IPS-NIHi11 (cell line): ENCODE data around the gene PFDN4.

Experiments
- DNase-seq: peaks from one replicate; pipeline ENCODE4 v3.0.0; 2012; ENCODE audit warnings: mixed read lengths, low spot score

Gene PFDN4

GRCh38 chr20:54200487-54201267, 7.2 kb upstream of the PFDN4 start:
- no peak for DNase-seq

GRCh38 chr20:54201268-54201846, 6.5 kb upstream of the PFDN4 start:
- DNase-seq = no peak

GRCh38 chr20:54203281-54203680, 4.6 kb upstream of the PFDN4 start:
- no peak for DNase-seq

- DNase-seq = no peak
Observed at GRCh38 chr20:54204063-54204462, 3.8 kb upstream of the PFDN4 start.

- DNase-seq = no peak
Observed at GRCh38 chr20:54204481-54204880, 3.4 kb upstream of the PFDN4 start.

GRCh38 chr20:54205450-54205849, 2.4 kb upstream of the PFDN4 start:
- DNase-seq = no peak

GRCh38 chr20:54207053-54207742, 689 bp upstream of the PFDN4 start:
- DNase-seq = no peak

GRCh38 chr20:54208548-54209176, 775 bp downstream of the PFDN4 start:
- DNase-seq = no peak

- no peak for DNase-seq
Observed at GRCh38 chr20:54209216-54209813, 1.4 kb downstream of the PFDN4 start.

GRCh38 chr20:54212226-54212625, 4.3 kb downstream of the PFDN4 start:
- DNase-seq = no peak

GRCh38 chr20:54212871-54213270, 5.0 kb downstream of the PFDN4 start:
- DNase-seq = no peak

GRCh38 chr20:54214566-54214965, 6.7 kb downstream of the PFDN4 start:
- no peak for DNase-seq

GRCh38 chr20:54215157-54215789, 7.4 kb downstream of the PFDN4 start:
- no peak for DNase-seq

- DNase-seq = no peak
Observed at GRCh38 chr20:54217762-54218161, 9.9 kb downstream of the PFDN4 start.

- no peak for DNase-seq
Observed at GRCh38 chr20:54218470-54218869, 10.6 kb downstream of the PFDN4 start.

GRCh38 chr20:54219751-54220426, 12.0 kb downstream of the PFDN4 start:
- no peak for DNase-seq

GRCh38 chr20:54220722-54221121, 12.8 kb downstream of the PFDN4 start:
- DNase-seq = no peak

- DNase-seq = no peak
Observed at GRCh38 chr20:54221353-54221752, 13.5 kb downstream of the PFDN4 start.

GRCh38 chr20:54221996-54222890, 14.4 kb downstream of the PFDN4 start:
- no peak for DNase-seq

- no peak for DNase-seq
Observed at GRCh38 chr20:54223285-54223684, 15.4 kb downstream of the PFDN4 start.
